NCI-H1417 (cell line): ENCODE data around the gene TRIO.

ENCODE experiments used
- DNase-seq, 3 experiments: peaks; one replicate each; lab custom pipeline; 2025; lab: John Stamatoyannopoulos, UW

The TRIO gene

DNA sequence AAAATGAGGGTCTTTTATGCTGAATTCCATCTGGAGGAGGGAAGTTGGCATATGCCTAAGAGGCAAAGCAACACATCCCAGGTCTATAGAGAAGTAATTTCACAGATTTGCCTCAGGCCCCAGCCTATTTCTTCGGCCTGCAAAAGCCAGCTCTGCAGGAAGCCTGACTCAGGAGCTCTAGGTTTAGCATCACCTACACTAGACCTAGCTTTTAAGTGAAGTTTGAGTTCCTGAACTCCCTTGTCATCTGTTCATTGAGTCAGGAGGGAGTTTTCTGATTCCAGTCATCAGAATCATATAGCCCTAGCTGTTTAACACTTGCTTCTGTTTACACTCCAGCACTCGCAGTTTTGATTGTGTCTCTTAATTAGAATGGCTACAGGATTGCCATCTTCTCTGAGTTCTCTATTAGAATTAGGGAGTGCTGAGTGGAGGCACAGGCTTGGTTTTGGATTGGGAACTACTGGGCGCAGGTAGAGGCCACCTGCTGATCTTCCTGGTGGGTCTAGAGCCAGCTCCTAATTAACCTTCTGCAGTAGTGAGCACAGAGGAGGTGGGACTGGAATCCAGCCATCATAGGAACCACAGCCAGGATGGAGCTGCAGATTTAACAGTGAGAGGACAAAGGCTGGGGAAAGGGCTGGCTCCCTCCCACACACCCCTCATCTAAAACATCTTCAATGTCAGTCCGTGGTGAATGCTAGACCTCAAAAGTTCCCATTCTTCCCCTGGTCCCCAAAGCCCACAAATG is 179.5 kb downstream of the TRIO start:
- no peak for DNase-seq

DNA sequence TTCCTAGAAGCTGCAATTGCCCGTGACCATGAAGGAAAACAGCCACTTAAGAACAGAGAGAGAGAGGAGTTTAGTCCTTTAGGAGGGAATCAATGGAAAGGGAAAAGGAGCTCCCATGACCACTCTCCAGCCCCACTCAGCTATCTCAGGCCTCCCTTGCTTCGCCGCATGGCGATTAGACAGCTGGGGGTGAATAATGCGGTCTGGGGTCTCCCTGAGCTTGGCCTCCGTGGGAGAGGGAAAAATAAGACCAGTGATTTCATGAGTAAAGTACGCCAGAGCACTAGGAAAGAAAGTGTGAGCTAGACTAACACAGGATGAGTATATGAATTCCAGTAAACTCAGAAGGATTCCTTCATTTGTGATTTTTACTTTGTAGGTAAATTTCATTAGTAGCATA is 180.3 kb downstream of the TRIO start:
- DNase-seq, result peak in 1 of 3 experiments; percentile 93

DNA sequence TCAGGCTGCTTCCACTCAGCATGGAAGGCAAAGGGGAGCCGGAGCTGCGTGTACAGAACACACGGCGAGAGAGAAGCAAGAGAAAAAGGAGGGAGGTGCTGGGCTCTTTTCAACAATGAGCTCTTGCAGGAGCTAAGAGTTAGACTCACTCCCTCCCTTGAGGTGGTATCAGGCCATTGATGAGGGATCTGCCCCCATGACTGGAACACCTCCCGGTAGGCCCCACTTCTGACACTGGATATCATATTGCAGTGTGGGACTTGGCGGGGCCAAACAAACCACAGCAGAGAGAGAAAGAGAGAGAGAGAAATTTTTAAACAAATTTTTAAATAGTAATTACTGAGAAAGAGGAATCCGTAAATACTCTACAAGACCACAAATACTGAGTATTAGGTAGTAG is 182.2 kb downstream of the TRIO start:
- DNase-seq, result no peak

DNA sequence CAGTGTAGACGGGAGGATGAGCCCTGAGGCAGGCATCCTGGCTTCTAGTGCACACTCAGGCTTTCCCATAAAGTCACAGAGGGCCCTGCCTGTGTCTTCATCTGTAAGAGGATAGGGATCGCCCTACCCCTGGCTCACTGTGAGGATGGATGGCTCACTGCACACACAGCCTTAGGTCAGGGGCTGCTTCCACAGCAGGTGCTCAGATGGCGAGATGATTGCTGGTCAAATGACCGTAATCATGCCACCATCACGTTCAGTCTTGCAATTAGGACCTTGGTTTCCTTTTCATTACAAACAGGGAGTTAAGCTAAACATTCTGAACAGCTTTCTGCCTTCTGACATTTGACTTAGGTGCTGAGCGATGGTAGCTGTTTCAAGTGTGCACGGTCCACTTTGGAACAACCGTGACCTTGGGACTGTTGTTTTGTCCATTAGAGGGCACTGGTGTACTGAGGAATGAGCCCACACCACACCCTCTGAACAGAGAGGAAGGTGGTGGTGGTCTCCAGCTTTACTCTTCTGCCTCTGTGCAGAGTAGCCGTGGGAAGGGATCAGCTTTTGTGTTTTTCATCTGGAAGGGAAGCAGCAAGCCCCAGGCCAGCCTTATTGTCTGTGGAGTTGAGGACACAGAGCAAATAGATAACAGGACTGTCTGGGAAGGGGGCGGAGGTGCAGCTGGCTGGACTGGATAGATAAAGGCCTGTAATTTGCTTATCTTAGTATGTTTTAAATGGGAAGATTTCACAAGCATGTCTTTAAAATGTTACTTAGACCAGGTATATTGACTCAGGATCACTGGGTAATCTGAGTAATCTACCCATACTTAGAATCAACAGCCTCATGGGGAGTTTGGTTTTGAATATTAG is 183.1 kb downstream of the TRIO start:
- peak in 2 of 3 experiments; percentile 69 to 90 for DNase-seq

DNA sequence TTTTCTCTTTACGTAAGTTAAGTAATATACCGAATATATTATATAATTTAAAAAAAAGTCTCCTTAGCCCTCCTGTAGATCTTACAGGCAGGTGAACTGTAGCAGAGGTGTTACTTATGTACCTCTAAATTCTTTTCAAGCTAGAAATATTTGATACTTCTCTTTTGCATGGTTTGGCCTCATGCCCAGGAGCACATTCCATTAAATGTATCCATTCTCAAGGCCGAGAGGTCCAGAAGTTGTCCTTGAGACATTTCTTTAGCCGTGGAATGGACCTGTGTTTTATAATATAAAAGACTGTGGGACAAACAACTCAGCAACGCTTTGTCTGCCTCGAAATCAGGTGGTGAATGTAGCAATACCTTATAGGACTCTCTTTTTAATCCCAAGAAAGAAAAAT is 184.5 kb downstream of the TRIO start:
- DNase-seq, result no peak

DNA sequence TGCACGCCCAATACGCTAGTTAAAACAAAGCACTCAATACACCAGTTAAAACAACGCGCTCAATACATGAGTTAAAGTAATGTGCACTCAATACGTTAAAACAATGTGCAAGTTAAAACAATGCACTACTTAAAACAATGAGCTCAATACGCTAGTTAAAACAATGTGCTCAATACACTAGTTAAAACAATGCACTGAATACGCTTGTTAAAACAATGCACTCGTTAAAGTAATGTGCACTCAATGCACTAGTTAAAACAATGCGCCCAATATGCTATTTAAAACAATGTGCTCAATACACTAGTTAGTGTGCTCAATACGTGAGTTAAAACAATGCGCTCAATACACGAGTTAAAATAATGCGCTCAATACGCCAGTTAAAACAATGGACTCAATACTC is 185.0 kb downstream of the TRIO start:
- DNase-seq, result no peak

DNA sequence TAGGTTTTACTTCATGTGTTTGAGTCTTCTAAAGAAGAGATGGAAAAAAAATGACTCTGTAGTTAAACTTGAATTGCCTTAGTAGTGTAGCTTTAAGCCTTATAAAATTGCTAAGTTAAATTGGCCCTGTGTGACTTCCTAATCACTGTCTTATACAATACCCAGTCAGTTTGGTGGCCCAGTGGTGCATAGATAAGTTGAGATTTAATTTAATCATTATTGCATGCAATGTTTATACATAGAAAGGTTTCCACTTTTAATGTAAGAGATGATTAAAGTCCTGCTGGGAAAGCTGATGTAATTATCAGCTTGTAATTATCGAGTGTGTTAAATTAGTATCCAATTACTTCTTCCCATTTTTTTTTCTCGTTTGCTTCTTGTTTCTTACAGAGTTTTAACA is 187.1 kb downstream of the TRIO start:
- DNase-seq, result no peak

DNA sequence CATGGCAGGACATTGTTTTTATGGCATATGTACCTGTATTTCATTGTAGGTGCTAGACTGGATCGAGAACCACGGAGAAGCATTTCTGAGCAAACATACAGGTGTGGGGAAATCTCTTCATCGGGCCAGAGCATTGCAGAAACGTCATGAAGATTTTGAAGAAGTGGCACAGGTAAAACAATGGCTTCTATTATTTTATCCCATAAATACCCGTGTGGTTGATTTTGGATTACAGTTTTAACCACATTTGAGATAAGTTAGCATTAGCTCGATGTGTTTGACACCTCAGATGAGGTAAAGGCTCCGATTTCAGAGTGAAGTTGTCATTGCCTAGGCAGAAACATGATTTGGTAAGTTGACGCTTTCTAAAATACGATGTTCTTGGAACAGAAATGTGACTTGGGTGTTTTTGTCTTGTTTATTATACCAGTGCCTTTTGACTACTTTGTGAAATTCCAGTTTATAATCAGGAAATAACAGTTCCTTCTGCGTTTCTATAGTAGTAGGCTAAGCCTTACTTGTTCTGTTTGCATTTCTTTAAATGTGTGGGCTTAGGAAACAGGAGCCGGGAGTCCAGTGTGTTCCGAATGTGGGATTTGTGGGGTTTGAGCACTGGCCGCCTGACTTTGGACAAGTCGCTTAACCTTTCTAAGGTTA is 187.7 kb downstream of the TRIO start:
- no peak for DNase-seq

DNA sequence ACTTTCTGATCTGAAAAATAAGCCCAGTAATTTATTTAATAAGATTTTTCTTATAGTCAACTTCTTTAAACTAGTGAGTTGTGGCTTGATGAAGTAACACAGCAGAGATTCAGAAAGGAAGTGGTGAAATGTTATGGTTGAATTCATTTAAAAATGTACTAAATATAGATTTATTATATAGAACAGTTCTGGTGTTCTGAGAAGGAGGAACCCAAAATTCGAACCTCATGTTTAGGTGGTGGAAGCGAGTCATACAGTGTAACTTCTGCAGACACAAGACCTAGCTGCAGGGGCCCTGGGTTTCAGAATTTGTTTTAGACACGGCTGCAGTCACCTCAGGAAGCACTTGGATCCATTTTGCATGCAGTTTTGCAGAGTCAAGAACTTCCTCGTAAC is 188.2 kb downstream of the TRIO start:
- no peak for DNase-seq

DNA sequence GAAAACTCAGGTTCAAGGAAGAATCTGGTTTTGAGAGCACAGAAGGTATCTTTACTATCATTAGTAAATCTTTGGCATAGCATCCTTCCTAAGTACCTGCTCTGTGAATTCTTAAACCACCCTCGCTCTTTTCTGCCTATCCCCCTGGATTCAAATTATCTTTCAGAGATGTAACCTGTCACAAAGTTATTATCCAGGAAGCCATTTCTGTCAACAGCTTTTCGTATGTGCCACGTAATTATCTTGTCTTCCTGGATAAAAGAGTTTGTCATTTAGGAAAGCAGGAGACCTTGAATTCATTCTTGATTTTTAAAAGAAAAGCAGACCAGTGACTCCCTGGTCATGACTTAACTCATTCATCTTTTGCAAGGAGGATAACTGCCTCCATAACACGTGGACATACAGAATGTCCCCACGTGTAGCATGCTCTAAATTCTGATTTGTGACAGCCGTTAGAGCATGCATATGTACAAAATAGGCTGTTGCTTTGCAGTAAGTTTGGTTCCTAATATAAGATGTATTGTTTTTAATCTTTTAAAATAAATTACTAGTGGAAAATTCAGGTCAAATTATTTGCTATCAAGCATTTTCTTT is 189.0 kb downstream of the TRIO start:
- DNase-seq, result peak in 1 of 3 experiments; percentile 18

DNA sequence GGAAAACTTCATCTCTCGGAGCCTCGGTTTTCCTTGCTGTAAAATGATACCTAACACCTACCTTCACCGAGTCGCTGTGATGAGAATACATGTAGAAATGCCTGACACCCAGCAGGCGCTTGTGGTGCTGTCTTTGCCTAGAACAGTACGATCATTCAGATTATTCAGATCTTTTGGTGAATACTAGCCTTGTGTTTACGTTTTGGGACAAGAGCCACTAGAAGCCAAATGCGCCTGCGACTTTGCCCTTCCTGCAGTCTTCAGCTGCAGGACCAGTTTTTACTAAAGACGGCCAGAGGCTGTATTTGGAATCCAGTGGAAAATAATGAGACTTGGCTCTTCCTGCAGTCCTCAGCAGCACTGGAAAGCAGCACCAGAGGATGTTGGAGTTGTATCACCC is 189.6 kb downstream of the TRIO start:
- DNase-seq, result no peak

DNA sequence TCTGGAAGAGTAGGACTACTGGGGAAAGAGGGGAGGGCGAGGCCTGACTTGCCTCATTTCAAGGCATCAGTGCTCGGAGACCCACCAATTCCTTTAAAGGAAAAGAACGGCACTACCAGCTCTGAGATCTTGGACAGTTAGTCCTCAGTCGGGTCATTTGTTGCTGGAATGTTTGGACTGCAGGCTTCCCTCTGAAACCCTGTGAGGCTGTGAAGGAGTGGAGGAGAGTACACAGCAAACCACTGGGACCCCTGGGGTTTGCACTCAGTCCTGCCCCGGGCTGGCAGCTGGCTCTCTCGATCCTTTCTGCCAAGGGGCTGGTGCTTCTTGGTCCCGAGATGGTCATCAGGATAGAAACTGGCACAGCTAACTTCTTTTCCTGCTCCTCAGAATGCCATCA is 194.5 kb downstream of the TRIO start:
- DNase-seq, result no peak

DNA sequence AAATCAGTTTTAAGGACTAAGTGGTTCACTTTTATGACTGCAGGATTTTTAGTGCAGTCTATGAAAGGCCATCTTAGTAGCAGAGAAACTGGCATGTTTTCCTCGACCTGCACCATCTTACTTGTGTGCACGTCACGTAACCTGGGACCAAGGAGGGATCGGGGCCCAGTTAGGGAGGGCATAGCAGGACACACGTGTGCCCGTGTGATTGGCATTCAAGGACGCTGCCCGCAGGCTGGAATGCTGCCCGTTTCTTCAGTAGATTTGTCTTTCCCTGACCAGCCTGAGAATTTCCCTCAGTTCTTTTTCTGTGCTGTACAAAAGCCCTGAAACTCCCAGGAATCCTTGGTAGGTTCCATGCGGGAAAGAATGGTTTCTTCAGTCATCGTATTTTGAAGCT is 196.3 kb downstream of the TRIO start:
- no peak for DNase-seq

DNA sequence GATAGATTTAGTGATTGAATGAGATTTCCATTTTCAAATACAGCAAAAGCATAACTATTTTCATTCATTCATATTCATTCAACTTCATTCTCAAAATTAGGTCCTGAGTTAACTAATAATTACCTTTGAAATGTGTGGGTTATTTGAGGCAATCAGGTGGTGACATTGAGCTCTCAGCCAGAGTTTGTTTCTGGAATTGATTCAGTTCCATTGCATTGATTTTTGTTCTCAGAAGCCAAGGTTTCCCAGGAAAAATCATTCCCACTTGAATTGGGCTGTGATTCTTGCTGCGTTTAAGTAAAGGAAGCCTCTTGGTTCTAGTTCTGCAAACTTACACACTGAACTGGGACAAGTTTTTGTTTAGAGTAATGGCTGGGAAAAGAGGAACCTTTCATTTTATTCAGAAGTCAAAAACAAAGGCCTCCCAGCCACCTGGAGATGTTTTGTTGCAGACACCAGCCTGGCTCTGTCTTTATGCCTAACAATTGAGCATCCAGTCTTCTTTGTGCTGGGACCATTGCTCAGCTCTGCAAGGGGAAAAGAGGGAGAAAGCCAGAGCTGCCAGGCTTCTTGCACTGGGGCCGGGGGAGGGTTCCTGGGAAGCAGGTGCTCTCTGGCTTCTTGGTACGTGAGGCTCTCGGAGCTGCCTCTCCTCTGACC is 198.6 kb downstream of the TRIO start:
- DNase-seq, result no peak

DNA sequence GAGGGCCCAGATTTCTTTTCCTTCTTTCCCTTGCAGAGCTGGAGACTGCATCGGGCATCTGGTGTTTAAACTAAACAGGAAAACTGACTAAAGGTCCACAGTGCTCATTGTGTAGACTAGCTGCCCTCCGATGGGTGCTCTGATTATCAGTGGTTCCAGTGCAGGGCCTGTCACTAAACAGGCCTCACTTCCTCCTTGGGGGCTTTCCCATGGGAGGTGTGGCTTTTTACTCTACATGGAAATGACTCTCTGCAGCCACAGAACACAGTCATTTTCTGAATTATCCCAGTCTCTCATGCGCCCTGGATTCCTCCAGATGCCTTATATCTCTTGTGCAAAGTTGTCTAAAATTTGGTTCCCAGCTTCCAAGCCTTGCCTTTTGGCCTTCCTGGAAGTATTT is 199.2 kb downstream of the TRIO start:
- no peak for DNase-seq

DNA sequence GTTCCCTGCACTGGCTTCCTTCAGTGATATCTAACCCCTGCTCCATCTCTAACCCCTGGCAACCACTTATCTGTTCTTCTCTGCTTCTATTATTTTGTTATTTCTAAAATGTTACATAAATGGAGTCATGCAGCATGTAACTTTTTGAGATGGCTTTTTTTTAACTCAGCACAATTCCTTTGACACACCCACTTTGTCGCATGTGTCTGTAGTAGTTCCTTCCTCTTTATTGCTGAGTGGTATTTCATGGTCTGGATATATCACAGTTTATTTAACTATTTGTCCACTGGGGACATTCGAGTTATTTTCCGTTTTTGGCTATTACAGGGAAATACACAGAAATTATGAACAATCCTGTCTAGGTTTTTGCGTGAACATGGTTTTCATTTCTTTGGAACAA is 200.2 kb downstream of the TRIO start:
- no peak for DNase-seq

DNA sequence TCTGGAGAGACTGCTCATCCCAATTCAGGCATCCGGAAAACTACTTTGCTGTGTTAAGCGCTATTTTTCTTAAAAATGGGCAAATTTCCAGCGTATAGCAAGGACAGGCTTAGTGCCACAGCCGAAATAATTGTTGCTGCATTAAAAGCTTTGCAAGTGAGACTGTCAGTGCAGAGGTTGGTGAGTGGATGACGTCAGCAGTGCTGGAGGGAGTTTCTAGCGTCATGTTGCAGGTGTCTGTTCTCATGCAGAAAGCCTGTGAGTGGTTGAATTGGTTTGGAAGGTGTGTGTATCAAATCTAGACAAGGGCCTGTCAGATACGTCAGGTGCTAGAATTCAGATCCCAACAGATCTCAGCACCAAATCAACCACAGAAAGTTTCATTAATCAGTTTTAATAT is 204.4 kb downstream of the TRIO start:
- peak in 2 of 3 experiments; percentile 19 to 33 for DNase-seq

DNA sequence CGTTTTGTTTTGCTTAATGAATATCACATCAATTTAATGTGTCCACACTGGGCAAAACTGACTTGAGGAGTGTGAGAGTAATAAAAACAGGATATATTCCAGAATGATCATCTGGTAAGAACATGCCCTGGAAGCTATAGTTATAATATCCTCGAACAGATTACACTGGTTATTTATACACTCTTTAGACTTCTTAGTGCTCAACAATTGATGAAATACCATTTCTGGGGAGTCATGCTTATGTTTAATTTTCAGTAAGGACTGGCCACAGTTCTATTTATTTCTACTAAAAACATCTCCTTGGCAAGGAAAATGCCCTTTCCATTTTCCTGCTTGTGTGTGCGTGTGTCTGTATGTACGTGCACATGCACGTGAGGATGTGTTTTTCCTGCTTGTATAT is 205.0 kb downstream of the TRIO start:
- no peak for DNase-seq

DNA sequence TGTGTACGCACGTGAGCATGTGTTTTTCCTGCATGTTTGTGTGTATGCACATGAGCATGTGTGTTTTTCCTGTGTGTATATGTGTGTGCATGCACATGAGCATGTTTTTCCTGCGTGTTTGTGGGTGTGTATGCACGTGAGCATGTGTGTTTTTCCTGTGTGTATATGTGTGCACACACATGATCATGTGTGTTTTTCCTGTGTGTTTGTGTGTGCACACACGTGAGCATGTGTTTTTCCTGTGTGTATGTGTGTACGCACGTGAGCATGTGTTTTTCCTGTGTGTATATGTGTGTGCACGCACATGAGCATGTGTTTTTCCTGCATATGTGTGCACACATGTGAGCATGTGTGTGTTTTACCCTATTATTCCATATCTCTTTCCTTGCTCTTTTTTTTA is 205.9 kb downstream of the TRIO start:
- no peak for DNase-seq

DNA sequence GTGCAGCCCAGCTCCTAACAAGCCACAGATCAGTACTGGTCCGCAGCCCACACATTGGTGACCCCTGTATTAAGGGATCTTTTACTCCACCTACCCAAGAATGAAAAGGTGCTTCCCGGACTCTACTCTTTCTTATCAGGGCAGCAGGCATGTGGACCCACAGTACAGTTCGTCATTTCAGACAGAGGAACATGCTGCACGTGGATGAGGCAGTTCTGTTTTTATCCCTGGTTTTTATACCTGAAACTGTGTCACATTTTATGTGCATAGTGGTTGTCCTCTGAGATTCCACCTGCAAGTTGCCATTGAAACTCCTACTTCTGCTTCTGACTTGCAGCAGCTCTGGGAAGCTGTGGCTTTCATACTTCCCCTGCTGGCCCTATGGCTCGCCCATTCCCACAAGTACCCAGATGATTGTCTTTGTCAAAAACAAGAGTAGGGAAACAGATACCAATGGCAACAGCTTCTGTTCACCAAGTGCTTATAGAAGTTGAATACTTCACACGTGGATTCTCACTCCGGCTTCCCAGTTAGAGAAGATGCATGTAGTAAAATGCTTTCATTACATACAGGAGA is 208.0 kb downstream of the TRIO start:
- no peak for DNase-seq

DNA sequence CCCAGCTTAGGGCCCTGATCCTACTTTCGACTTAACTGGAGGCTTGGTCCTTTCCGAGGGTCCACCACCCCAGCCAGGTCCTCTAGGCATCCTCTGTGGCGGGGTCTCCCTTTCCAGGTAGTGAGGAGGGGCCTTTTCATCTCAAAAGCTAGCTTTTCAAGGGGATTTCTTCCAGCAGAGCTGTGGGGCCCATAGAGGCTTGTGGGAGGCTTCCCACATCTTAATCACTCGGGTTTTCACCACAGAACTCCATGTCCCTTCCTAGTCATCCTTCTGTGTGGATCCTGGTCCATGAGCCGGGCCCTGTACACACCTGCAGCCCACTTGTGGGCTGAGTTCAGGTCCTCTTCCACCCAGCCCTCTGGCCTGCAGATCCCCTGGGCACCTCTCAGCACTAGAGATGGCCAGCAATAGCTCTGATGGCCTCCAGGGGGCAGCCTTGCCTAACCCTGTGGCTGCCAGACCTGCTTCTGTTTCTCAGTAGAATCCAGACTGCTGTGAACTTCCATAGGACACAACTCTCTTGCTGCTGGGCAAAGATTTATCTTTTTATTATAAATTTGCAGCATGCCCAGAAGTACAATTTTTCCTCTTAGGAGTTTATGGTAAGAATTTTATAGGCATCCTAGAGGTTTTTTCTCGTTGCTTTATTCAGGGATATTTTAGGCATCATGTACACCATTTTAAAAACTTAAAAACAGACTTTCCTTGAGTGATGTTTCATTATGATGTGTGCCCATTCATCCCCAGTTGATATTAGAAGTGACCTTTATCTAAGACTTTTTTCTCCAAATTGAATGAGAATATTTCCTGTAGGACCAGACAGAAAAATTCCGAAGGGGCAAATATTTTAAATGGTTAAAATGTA is 208.9 kb downstream of the TRIO start:
- peak; percentile 48 to 74 (median 65) for DNase-seq
